Fibroblast of skin of right quadriceps (primary cell): ENCODE data around the gene GRIA1.

Experiments used
- DNase-seq: peaks from one replicate; pipeline ENCODE4 v3.0.0-alpha.2; 2013

Gene GRIA1

DNA sequence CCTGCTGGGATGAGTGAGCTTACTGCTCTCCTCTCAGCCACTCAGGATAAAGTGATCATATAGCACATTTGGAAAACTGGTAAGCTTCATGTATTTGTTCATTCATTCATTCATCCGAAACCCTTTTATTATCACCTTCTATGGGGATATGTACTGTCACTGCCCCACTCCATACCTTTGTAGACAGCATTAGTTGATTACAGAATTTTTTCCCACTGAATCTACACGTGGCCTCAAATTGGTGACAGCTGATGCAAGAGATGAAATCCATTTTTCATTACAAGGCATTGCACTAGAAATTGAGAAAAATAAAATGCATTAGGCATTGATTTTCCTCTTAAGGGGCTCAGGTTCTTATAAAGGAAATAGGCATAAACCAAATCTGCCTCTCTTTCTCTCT, 9.7 kb downstream of the GRIA1 start:
- no peak for DNase-seq

DNA sequence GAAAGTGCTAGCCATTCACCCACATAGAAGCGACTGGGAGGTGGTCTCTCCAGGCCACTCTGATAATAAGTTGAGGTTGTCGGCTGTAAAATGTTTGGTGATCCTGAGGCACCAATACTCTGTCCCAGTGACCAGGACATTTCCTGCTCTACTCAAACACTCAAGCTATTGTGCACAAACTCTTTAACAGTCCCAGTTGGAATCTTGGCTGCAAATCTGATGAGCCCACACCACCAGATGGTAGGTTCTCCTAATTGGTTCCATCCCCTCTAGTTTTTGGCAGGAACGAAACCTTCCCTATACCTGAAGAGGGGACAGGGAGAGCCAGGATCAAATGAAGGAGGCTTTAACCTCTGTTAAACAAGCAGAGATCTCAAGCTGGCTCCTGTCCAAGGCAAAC, 14.3 kb downstream of the GRIA1 start:
- DNase-seq, result no peak

DNA sequence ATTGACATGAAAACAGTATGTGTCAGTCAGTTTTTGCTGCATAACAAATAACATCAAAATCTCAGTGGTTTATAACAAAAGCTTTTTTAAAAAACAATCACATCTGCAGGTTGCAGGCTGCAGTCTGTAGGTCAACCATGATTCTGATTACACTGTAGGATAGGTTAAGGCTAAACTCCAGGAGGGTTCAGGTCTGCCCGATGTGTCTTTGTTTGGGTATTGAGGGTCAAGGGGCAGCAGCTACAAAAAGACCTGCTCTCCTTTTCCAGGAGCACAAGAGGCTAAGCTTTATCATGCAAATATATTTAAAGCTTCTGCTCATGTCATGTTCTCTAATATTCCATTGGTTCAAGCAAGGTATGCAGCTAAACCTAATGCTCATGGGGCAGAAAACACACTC, 18.2 kb downstream of the GRIA1 start:
- DNase-seq, result no peak

DNA sequence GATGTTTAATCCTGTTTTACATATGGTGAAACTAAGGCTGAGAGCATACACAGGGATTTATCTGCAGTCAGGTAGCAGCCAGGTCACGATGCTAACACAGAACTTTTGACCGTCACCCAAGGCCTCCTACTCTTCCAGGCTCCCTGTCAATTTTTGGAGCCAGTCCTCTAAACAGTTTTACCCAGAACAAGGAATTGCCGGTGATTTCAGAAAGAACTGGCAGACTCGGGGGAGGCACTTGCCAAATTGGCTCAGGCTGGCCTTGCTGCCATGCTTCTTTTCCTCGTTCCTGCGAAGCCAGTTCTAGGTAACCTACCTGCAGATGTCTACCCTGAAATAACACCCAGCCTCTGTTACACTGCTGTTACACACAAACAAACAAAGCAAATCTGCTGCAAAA, 21.2 kb downstream of the GRIA1 start:
- DNase-seq, result no peak

DNA sequence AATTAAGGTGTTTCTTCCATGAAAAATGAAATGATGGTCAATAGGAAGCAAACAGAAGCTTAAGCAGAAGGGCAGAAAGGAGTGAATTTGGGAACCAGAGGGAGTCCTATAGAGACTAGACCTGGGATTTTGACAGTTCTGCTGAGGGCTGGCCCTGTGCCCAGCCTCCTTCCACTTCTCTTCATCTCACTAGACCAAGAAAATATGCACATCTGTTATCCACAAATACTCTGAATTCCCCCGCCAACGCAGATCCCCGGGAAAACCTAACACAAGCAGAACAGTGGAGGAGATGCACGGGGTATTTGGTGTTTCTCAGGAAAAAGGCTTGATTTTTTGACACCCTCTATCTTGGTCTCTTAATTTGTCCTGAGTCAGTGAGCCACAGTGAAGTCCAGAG, 22.7 kb downstream of the GRIA1 start:
- peak; percentile 88 for DNase-seq

DNA sequence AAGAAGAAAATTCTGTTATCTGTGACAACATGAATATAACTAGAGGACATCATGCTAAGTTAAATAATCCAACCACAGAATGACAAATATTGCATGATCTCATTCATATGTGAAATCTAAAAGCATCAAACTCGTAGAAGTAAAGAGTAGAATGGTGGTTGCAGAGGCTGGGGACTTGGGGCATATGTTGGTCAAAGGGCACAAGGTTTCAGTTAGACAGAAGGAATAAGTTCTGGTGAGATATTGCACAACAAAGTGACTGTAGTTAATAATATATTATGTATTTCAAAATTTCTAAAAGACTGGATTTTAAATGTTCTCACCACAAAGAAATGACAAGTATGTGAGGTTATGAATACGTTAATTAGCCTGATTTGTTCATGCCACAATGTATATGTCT, 24.8 kb downstream of the GRIA1 start:
- DNase-seq, result peak; percentile 82

DNA sequence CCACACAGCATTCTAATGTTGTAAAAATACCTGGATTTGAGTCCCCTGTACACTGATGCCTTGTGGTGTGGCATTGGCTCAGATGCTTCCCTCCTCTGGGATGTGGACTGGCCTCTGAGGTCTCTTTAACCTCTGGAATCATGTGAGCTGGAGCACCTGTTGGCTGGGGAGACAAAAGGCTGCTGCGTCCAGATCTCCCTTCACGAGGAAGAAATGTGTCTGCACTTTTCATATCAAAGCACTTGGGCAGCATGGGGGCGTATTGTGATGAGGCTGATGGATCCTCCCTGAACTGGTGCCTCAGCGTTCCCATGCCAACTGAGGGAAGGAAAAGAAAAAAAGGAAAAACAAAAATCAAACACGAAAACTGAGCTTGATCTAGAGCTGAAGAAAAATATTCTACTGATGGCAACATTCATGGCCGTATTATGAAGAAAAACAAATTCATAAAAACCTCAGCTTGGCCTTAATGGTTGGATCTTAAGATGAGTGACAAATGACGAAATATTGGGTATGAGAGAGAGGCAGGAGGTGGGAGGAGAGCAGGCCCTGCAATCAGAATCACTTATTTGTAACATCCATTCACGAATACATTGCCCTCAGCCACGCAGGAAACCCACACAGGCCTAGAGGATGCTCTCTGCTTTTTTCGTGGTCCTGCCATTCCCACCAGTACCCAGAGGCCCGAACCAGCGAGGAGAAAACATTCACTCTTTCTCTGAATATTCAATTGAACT, 26.2 kb downstream of the GRIA1 start:
- DNase-seq, result no peak

DNA sequence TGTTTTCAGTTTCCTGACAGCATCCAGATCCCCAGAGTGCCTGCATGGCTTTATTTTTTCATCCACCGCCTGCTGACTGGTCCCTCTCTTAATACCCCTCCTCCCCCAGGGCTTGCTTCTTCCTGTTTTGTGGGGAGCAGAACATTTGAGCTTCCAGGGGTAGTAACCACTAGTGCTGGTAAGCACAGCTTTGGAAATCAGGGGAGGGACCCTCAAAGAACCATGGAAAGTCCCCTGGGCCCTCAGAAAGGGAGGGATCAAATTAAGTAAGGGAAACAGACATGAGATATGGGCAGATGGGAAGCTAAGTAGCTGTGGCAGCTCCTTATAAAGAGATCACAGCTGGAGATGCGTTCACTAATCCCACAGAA, 26.8 kb downstream of the GRIA1 start:
- peak; percentile 41 for DNase-seq

DNA sequence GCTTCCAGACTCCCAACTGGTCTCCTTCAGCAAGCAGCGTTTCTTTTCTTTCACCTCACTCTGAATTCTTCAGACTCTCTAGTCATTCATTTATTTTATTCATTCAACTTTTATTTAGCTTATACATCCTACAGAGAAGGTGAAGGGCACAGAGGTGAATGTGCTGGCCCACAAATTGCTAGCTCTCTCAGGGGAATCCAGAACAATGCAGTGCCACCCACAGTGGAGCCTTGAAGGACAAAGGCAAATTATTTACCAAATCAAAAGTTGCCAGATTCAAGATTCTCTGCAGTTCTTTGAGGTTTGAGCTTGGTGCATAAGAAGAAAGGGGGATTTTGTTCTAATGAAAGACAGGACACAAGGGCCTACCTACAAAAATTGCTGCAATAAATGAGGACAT, 29.7 kb downstream of the GRIA1 start:
- DNase-seq, result no peak

DNA sequence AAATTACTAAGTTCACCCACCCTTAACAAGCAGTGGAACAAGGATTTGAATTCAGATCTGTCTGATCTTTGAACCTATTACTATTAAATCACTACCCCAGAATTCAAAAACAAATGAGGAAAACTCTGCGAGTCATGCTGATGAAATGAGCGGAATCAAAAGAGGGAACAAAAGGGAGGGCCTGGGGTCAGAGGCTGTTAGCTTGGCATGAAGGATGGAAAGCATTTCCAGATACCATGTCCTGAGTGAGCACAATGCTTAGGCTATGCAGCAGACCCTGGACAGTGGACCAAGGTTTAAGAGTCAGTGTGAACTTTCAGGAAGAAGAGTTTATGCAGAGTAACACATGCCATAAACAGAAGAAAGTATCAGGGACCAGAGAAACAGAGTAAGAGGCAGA, 30.5 kb downstream of the GRIA1 start:
- DNase-seq, result peak; percentile 53

GRCh38 chr5:153523211-153523610, 32.7 kb downstream of the GRIA1 start:
- peak; percentile 76 for DNase-seq

DNA sequence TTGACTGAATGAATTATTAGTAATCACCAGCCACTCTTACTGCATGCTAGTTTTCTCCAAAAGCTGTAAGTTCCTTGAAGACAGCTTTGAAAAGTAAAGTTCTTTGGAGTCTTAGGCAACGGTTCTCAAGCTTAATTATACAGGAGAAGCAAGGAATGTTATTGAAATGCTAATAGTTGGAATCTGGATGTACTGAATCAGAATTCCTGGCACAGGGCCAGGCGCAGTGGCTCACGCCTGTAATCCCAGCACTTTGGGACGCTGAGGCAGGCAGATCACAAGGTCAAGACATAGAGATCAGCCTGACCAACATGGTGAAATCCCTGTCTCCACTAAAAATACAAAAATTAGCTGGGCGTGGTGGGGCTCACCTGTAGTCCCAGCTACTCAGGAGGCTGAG, 33.4 kb downstream of the GRIA1 start:
- peak; percentile 79 for DNase-seq

DNA sequence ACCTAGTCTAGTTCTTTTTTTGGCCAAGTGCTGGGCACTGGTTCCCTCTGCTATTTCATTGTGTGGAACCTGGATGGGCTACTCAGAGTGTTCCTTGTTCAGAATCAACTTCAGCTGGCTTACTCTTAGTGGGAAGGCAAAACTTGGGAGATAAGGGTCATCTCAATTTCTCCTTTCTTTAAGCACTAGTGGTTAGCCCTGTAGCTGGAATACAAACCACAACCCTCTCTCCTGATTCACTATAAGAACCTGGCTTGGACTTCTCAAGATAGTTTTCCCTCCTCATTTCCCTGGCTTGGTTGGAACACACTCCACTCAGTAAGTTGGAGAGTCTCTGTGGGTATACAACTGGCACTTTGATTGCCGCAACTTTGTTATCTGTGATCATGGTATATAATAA, 35.1 kb downstream of the GRIA1 start:
- no peak for DNase-seq

GRCh38 chr5:153530357-153531143, 40.1 kb downstream of the GRIA1 start:
- DNase-seq, result no peak

DNA sequence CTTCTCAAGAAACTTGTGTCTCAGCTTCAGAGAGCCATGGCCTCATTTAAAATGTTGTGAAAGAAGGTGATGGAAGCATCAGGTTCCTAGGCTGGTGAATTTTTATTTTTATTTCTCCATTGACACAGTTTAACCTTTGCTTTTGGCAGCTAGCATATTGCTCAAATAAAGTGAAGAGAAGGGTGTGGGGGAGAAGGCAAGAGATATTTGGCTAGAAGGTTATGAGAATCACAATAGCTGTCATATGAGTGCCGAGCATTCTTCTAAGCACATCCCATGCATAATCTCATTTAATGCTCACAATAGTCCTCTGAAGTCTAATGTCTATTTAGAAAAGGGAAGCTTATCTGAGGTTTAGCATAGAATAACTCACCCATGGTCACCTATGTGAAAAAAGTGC, 43.1 kb downstream of the GRIA1 start:
- no peak for DNase-seq

DNA sequence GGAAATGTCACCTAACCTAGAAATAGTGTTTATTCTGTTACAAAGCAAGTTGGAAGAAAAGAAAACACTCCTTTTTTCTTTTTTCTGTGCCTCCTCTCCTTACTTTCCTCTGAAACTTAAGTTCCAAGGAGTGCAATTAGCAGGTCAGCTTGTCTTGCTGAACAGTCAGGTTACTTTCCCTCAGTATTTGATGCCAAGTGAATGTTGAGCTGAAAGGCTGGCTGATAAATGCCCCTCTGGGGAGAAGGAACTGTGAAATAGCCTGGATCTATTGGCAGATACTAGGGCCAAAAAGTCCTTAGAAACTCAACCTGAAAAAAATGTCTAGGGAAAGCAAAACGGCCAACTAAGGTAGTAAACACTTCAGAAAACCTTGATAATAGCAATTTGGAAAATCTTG, 43.6 kb downstream of the GRIA1 start:
- DNase-seq, result no peak

- no peak for DNase-seq
Measured at GRCh38 chr5:153537207-153537606, 46.7 kb downstream of the GRIA1 start.

- DNase-seq, result no peak
Measured at GRCh38 chr5:153539983-153540382, 49.5 kb downstream of the GRIA1 start.

- peak; percentile 39 for DNase-seq
Measured at GRCh38 chr5:153542536-153542935, 52.1 kb downstream of the GRIA1 start.

DNA sequence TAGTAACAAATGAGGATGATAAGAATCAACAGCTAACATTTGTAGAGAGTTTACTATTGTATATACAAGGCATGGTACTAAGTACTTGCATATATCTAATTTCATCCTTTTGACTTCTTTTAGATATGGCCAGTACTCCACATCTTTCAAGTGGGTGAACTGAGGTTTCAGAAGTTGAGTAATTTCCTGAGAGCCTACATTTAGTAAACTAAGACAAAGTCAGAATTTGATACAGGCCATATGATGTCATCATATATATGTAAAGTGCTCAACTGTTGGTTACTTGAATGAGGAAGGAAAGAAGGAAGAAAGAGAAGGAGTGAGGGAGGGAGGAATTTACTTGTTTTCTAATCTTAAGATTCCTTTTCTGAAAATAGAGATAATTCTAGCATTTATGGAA, 52.8 kb downstream of the GRIA1 start:
- peak; percentile 28 for DNase-seq

DNA sequence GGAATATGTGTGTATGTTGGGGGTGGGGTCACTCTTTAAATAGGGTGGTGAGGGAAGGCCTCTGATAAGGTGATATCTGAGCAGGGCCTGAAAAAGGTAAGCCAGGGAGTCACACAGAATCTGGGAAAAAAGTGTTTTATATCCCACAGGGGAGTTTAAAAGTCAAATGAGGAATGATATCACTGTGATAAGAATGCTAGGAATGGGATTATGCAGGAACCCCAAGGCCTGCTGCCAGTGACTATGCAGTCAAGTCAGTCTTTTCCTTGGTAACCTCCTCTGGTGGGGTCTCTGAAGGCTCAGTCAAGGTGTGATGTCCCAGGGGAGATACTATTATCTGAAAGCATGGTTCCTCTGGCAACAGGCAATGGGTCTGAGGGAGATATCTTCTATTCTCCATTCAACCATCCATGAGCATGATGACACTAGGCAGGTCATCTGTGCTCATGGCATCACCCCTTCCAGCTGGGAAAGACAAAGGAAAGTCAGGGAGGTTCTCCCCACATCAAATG, 53.5 kb downstream of the GRIA1 start:
- peak; percentile 52 for DNase-seq

DNA sequence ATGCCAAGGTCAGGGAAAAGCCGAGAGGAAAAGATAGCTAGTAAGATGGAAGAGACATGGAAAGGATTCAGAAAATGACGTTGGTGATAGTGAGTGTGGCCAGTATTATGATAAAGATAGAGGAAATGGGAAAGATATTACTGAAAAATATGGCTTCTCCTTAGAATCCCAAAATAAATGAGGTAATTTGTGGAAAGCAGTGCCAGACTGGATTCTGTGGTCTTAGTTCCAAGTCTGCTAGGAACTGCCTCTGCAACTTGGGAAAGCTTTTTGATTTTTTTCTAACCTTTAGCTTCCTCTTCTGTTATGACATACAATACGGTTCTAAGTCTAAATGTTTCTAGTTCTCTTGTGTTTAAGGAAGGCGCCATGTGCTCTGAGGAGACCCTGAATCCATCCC, 54.2 kb downstream of the GRIA1 start:
- DNase-seq, result no peak

DNA sequence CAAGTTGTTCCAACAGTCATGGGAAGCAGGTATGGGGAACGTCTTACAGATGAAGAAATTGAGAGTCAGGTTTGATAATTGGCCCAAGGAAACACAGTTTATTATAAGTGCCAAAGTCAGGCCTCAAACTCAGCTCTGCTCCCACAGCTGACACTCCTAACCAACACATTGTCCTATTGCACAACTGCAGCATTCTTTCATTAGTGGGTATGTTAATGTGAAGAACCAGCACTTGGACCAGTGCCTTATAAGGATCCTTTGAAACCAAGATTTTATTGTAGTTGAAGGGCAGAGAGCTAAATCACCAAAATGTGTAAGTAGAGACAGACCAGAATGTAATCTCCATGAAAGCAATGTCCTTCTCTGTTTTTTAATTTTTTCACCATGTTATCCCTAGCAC, 56.1 kb downstream of the GRIA1 start:
- DNase-seq, result peak; percentile 77

GRCh38 chr5:153551537-153552079, 61.1 kb downstream of the GRIA1 start:
- DNase-seq, result peak; percentile 99
